IMR-90 (cell line): ENCODE results near the gene HSD17B4. TPM values are rescaled to one million over a fixed set of nuclear protein-coding genes. Genes with fewer than 3 reads are reported as not detected.

ENCODE experiments used
- ATAC-seq: fragments of 200-7000 bp; cut with Tn5 transposase; 2 replicates; pipeline ENCODE4 v1.9.1; 2020; ENCODE audit warnings: low read depth, mild to moderate bottlenecking, moderate library complexity
- BruUV-seq: library from RNA; stranded (reverse); fragments of 400-500 nt; replicated peaks from 2 replicates; lab custom pipeline; 2021; lab: Mats Ljungman, UMichigan
- CTCF ChIA-PET: fragments of 300-600 bp; formaldehyde crosslinking; extraction: SDS; loops from one replicate; lab custom pipeline; 2021; ENCODE audit warnings: antibody characterized with exemption; lab: Yijun Ruan, JAX
- POLR2A ChIA-PET: fragments of 300-600 bp; sonication (Branson Sonifier 250); formaldehyde crosslinking; loops from one replicate; lab custom pipeline; 2022; ENCODE audit warnings: antibody characterized with exemption; ENCODE audit not compliant: unreplicated experiment; lab: Charles Lee
- DNase-seq: peaks from one replicate; pipeline ENCODE4 v3.0.0; 2013
- H2AFZ ChIP-seq: replicated peaks from 2 replicates; pipeline ENCODE3; 2013; ENCODE audit warnings: low read length, mild to moderate bottlenecking; ENCODE audit not compliant: poor library complexity
- H2AK5ac ChIP-seq: 2 replicates; pipeline ENCODE4 v1.6.1; 2013; ENCODE audit warnings: low read depth, low read length, inconsistent platforms
- H2AK9ac ChIP-seq: replicated peaks from 2 replicates; pipeline ENCODE3; 2013; ENCODE audit warnings: mild to moderate bottlenecking, low read depth, low read length, moderate library complexity; ENCODE audit not compliant: poor library complexity
- H2BK120ac ChIP-seq: 2 replicates; pipeline ENCODE4 v1.6.1; 2013; ENCODE audit warnings: low read depth, low read length, inconsistent platforms
- H2BK15ac ChIP-seq: 3 replicates; pipeline ENCODE4 v1.6.1; 2013; ENCODE audit warnings: low read depth, low read length, inconsistent platforms
- H2BK20ac ChIP-seq: 2 replicates; pipeline ENCODE4 v1.6.1; 2013; ENCODE audit warnings: low read depth, mild to moderate bottlenecking, inconsistent platforms, low read length, moderate library complexity
- H2BK5ac ChIP-seq: 2 replicates; pipeline ENCODE4 v1.6.1; 2013; ENCODE audit warnings: mild to moderate bottlenecking, low read depth, low read length, inconsistent platforms; ENCODE audit not compliant: poor library complexity, severe bottlenecking
- H3K14ac ChIP-seq: replicated peaks from 2 replicates; pipeline ENCODE4 v1.6.1; 2013; ENCODE audit warnings: low read depth, low read length, inconsistent platforms
- H3K18ac ChIP-seq: 2 replicates; pipeline ENCODE4 v1.6.1; 2013; ENCODE audit warnings: low read depth, low read length, control low read depth
- H3K23ac ChIP-seq: 2 replicates; pipeline ENCODE4 v1.6.1; 2013; ENCODE audit warnings: low read depth, low read length, inconsistent platforms
- H3K27ac ChIP-seq: 2 replicates; pipeline ENCODE4 v1.5.1; 2013; ENCODE audit warnings: mild to moderate bottlenecking, control low read depth, low read length; ENCODE audit not compliant: insufficient read depth
- H3K27me3 ChIP-seq: 2 replicates; pipeline ENCODE4 v1.6.1; 2013; ENCODE audit warnings: low read length; ENCODE audit not compliant: control insufficient read depth, insufficient read depth
- H3K36me3 ChIP-seq: 2 replicates; pipeline ENCODE4 v1.6.1; 2013; ENCODE audit warnings: low read length, mixed read lengths; ENCODE audit not compliant: control insufficient read depth, insufficient read depth
- H3K4ac ChIP-seq: 2 replicates; pipeline ENCODE4 v1.6.1; 2013; ENCODE audit warnings: low read depth, low read length, inconsistent platforms
- H3K4me1 ChIP-seq: 2 replicates; pipeline ENCODE4 v1.6.1; 2013; ENCODE audit warnings: low read length, mixed read lengths; ENCODE audit not compliant: control insufficient read depth, insufficient read depth
- H3K4me2 ChIP-seq: 2 replicates; pipeline ENCODE4 v1.6.1; 2013; ENCODE audit warnings: low read depth, mild to moderate bottlenecking, control low read depth, low read length, moderate library complexity
- H3K4me3 ChIP-seq: 2 replicates; pipeline ENCODE4 v1.5.1; 2013; ENCODE audit warnings: low read depth, mild to moderate bottlenecking, control low read depth, low read length, moderate library complexity; ENCODE audit not compliant: insufficient read depth
- H3K56ac ChIP-seq: 2 replicates; pipeline ENCODE4 v1.6.1; 2013; ENCODE audit warnings: low read length, inconsistent platforms; ENCODE audit not compliant: insufficient read depth; ENCODE audit errors: extremely low read depth
- H3K79me1 ChIP-seq, 2 experiments: 2 replicates each; pipeline ENCODE4 v1.6.1; 2013; ENCODE audit warnings: low read length in 2 of 2, inconsistent platforms in 1 of 2, low read depth in 1 of 2
- H3K9ac ChIP-seq: 2 replicates; pipeline ENCODE4 v1.6.1; 2013; ENCODE audit warnings: low read depth, low read length, control low read depth
- H3K9me1 ChIP-seq: 2 replicates; pipeline ENCODE4 v1.6.1; 2013; ENCODE audit warnings: low read length, inconsistent platforms; ENCODE audit not compliant: insufficient read depth
- H3K9me3 ChIP-seq: 2 replicates; pipeline ENCODE4 v1.6.1; 2013; ENCODE audit warnings: low read length; ENCODE audit not compliant: control insufficient read depth, insufficient read depth
- H4K20me1 ChIP-seq: 2 replicates; pipeline ENCODE4 v1.6.1; 2013; ENCODE audit warnings: low read length, inconsistent platforms; ENCODE audit not compliant: insufficient read depth
- H4K5ac ChIP-seq: 2 replicates; pipeline ENCODE4 v1.6.1; 2013; ENCODE audit warnings: mild to moderate bottlenecking, low read depth, low read length, control low read depth
- H4K8ac ChIP-seq, 2 experiments: 2 replicates each; pipeline ENCODE4 v1.6.1; 2013; ENCODE audit warnings: low read depth in 2 of 2, low read length in 2 of 2, control low read depth in 1 of 2, inconsistent platforms in 1 of 2
- H4K91ac ChIP-seq: 2 replicates; pipeline ENCODE4 v1.6.1; 2013; ENCODE audit warnings: low read depth, low read length, inconsistent platforms; ENCODE audit not compliant: insufficient read depth
- CEBPB ChIP-seq: IDR thresholded peaks from 2 replicates; pipeline ENCODE4 v1.6.1; 2012; ENCODE audit warnings: low read depth, low read length, improper control_type of control experiment
- CHD1 ChIP-seq: IDR thresholded peaks from 2 replicates; pipeline ENCODE4 v1.6.1; 2012; ENCODE audit warnings: low read depth, low read length, improper control_type of control experiment
- MAFK ChIP-seq: IDR thresholded peaks from 2 replicates; pipeline ENCODE4 v1.6.1; 2012; ENCODE audit warnings: low read depth, low read length, improper control_type of control experiment
- NFE2L2 ChIP-seq: fragments of 150-350 bp; IDR thresholded peaks from 2 replicates; pipeline ENCODE4 v1.6.1; 2016; ENCODE audit warnings: low read depth, mild to moderate bottlenecking, low read length
- RCOR1 ChIP-seq: IDR thresholded peaks from 2 replicates; pipeline ENCODE4 v1.6.1; 2012; ENCODE audit warnings: mild to moderate bottlenecking, low read length, improper control_type of control experiment; ENCODE audit not compliant: insufficient replicate concordance
- RFX5 ChIP-seq: IDR thresholded peaks from 2 replicates; pipeline ENCODE4 v1.8.0; 2012; ENCODE audit warnings: low read depth, mild to moderate bottlenecking, low read length, moderate library complexity
- SMC3 ChIP-seq: fragments of 150-350 bp; IDR thresholded peaks from 2 replicates; pipeline ENCODE4 v1.6.1; 2016; ENCODE audit warnings: low read depth, mild to moderate bottlenecking, antibody characterized with exemption, low read length, moderate library complexity
- WGBS, 2 experiments: methylation state at CpG; one replicate each; pipeline versions ENCODE4 v1.1.5 to v1.1.7; 2013; ENCODE audit warnings: missing lambda C conversion rate in 2 of 2; ENCODE audit not compliant: insufficient read length in 1 of 2; ENCODE audit errors: extremely low coverage in 2 of 2; 5-methylcytosine and 5-hydroxymethylcytosine counted together
- dilution Hi-C: fragments of 300-500 bp; cut with HindIII; formaldehyde crosslinking; loops from one replicate; pipeline ENCODE4 v1.14.3; 2018; ENCODE audit warnings: low sequenced_read_pairs; ENCODE audit not compliant: unreplicated experiment
- in situ Hi-C: fragments of 300-500 bp; cut with MboI; formaldehyde crosslinking; loops from 3 replicates; pipeline ENCODE4 v1.14.3; 2019; ENCODE audit warnings: low sequenced_read_pairs, inconsistent platforms, mixed read lengths
- intact Hi-C: fragments of 100-400 bp; cut with micrococcal nuclease; formaldehyde crosslinking; loops from 2 replicates; pipeline ENCODE4 v1.10.0; 2022
- polyA plus RNA-seq, 3 experiments: library from polyadenylated mRNA; depleted of rRNA; stranded (reverse); fragments of >200 nt; gene quantifications; 2 replicates each; pipeline ENCODE4 v1.2.3, GENCODE V29; 2012; ENCODE audit warnings: low replicate concordance in 1 of 3
- total RNA-seq: library from RNA; depleted of rRNA; stranded (reverse); fragments of >200 nt; gene quantifications from 2 replicates; pipeline ENCODE4 v1.2.3, GENCODE V29; 2012

HSD17B4 gene
- total and polyA plus RNA-seq, 2 of the 4 experiments (the other 2 are of a cell fraction): 95.1 to 154 TPM

- ATAC-seq (no peak), DNase-seq (no peak)
- TF ChIP-seq CEBPB (no peak), CHD1 (no peak), MAFK (no peak), RCOR1 (no peak), SMC3 (no peak), RFX5 (no peak), NFE2L2 (no peak)
- peaks cover 5% of the 10 kb centered on the region for H3K27me3 ChIP-seq
- no peak overlapping the region for H2BK20ac ChIP-seq
- H4K5ac ChIP-seq: no peak overlapping the region
- H3K9me1 ChIP-seq: no peaks in the 10 kb centered on the region
- intact Hi-C loops (no loop called here), dilution Hi-C loops (no loop called here), in situ Hi-C loops (no loop called here)
- no peak overlapping the region for H3K18ac ChIP-seq
- no peak overlapping the region for H2AK5ac ChIP-seq
- no peak overlapping the region for H2BK120ac ChIP-seq
- no peak overlapping the region for H3K27ac ChIP-seq
- no peaks in the 10 kb centered on the region for H4K20me1 ChIP-seq
- no peak overlapping the region for H3K4me2 ChIP-seq
- H3K79me1 ChIP-seq: no peaks in the 10 kb centered on the region
- no peak overlapping the region for H3K4me3 ChIP-seq
- no peak overlapping the region for H4K8ac ChIP-seq
- no peaks in the 10 kb centered on the region for H3K4me1 ChIP-seq
- H2AK9ac ChIP-seq: no peak overlapping the region
- no peak overlapping the region for H4K91ac ChIP-seq
- no peaks in the 10 kb centered on the region for H3K9me3 ChIP-seq
- H3K4ac ChIP-seq: no peak overlapping the region
- H2BK5ac ChIP-seq: no peak overlapping the region
- no TSS peak for BruUV-seq
- H3K36me3 ChIP-seq: no peaks in the 10 kb centered on the region
- H3K9ac ChIP-seq: no peak overlapping the region
- CTCF ChIA-PET: interaction anchor here (1.1 kb wide), 1 partner anchor 432 kb away, joined by 3 read pairs; no protein-coding TSS in a partner anchor
- no peak overlapping the region for H3K23ac ChIP-seq
- H2BK15ac ChIP-seq: no peak overlapping the region
- no peak overlapping the region for H3K56ac ChIP-seq
- no peak overlapping the region for H2AFZ ChIP-seq
- POLR2A ChIA-PET: no interaction called here
- no CpG with 5 or more reads among the region's 3 CpGs for WGBS, 2 experiments
- H3K14ac ChIP-seq: no peak overlapping the region
Measured at GRCh38 chr5:119420169-119420568, 32.1 kb upstream of the HSD17B4 start.
